HepG2 (cell line): ENCODE results near the gene TAC3. TPM values are rescaled to one million over a fixed set of nuclear protein-coding genes. Genes with fewer than 3 reads are reported as not detected.

Source experiments
- AHR ChIP-seq: IDR thresholded peaks from 2 replicates; pipeline ENCODE4 v1.6.1; 2018; ENCODE audit warnings: missing genetic modification reagents, missing compliant biosample characterization
- JUNB ChIP-seq: sonication (generic); formaldehyde crosslinking; IDR thresholded peaks from 2 replicates; pipeline ENCODE4 v1.8.0; 2022; ENCODE audit warnings: missing genetic modification reagents, mild to moderate bottlenecking, borderline replicate concordance
- NR2F1 ChIP-seq, 2 experiments: fragments of 450-650 bp in 1 of 2; formaldehyde crosslinking in 1 of 2; IDR thresholded peaks; 2 replicates each; pipeline versions ENCODE4 v1.5.0 to v1.6.1; 2016 to 2020; ENCODE audit warnings: mild to moderate bottlenecking in 1 of 2, missing compliant biosample characterization in 1 of 2, missing genetic modification reagents in 1 of 2, moderate library complexity in 1 of 2
- RFXAP ChIP-seq: sonication (generic); formaldehyde crosslinking; IDR thresholded peaks from 2 replicates; pipeline ENCODE4 v1.4.0; 2020; ENCODE audit warnings: missing genetic modification reagents, borderline replicate concordance
- SAP130 ChIP-seq: IDR thresholded peaks from 2 replicates; pipeline ENCODE4 v1.6.1; 2016; ENCODE audit warnings: low read depth
- SMC3 ChIP-seq: IDR thresholded peaks from 2 replicates; pipeline ENCODE4 v1.6.1; 2011; ENCODE audit warnings: low read length, improper control_type of control experiment
- TCF7L2 ChIP-seq: IDR thresholded peaks from 2 replicates; pipeline ENCODE4 v1.6.1; 2011; ENCODE audit warnings: mild to moderate bottlenecking, low read depth, low read length, moderate library complexity
- THYN1 ChIP-seq: sonication (generic); formaldehyde crosslinking; IDR thresholded peaks from 2 replicates; pipeline ENCODE4 v1.8.1; 2023; ENCODE audit warnings: low read depth, mild to moderate bottlenecking, moderate library complexity, missing genetic modification reagents, borderline replicate concordance
- YEATS2 ChIP-seq: sonication (generic); formaldehyde crosslinking; IDR thresholded peaks from 2 replicates; pipeline ENCODE4 v1.4.0; 2020; ENCODE audit warnings: missing genetic modification reagents, borderline replicate concordance
- ZMAT3 ChIP-seq: sonication (generic); formaldehyde crosslinking; conservative IDR thresholded peaks from 2 replicates; pipeline ENCODE4 v1.7.0; 2021; ENCODE audit warnings: missing genetic modification reagents
- ZNF143 ChIP-seq: sonication (generic); formaldehyde crosslinking; IDR thresholded peaks from 2 replicates; pipeline ENCODE4 v1.4.0; 2020; ENCODE audit warnings: missing genetic modification reagents
- ZNF7 ChIP-seq: IDR thresholded peaks from 2 replicates; pipeline ENCODE4 v1.6.1; 2016; ENCODE audit warnings: missing biosample characterization, missing genetic modification reagents
- ZNF75D ChIP-seq: sonication (generic); formaldehyde crosslinking; IDR thresholded peaks from 2 replicates; pipeline ENCODE4 v1.8.1; 2023; ENCODE audit warnings: missing genetic modification reagents, mild to moderate bottlenecking, borderline replicate concordance
- ZNF780A ChIP-seq: sonication (generic); formaldehyde crosslinking; IDR thresholded peaks from 2 replicates; pipeline ENCODE4 v1.8.0; 2022; ENCODE audit warnings: mild to moderate bottlenecking, missing genetic modification reagents, moderate library complexity
- ZNF788 ChIP-seq: sonication (generic); formaldehyde crosslinking; IDR thresholded peaks from 2 replicates; pipeline ENCODE4 v1.5.0; 2020; ENCODE audit warnings: mild to moderate bottlenecking, missing genetic modification reagents, borderline replicate concordance
- polyA plus RNA-seq, 8 experiments: library from polyadenylated mRNA; depleted of rRNA in 3 of 8; stranded (reverse) in 7 of 8; unstranded in 1 of 8; fragments of >200 nt; fragmentation: Illumina TruSeq in 4 of 8; extraction: Trizol in 4 of 8; gene quantifications; 2 replicates each; pipeline versions ENCODE4 v1.2.1 to v1.2.3, GENCODE V29; 2011 to 2016; ENCODE audit warnings: low read depth in 4 of 8, missing spikeins in 1 of 8, mixed read lengths in 1 of 8; ENCODE audit not compliant: insufficient read depth in 1 of 8
- total RNA-seq, 5 experiments: library from RNA; depleted of rRNA; stranded (reverse); fragments of >200 nt; fragmentation: Illumina TruSeq; extraction: Trizol; gene quantifications; 2 replicates each; pipeline ENCODE4 v1.2.3, GENCODE V29; 2016; ENCODE audit warnings: low read depth in 1 of 5
- TF ChIP-seq, protein P1 (sequence below): IDR thresholded peaks from 2 replicates; pipeline ENCODE4 v1.6.1; 2016; ENCODE audit warnings: mild to moderate bottlenecking, missing biosample characterization, missing genetic modification reagents
- TF ChIP-seq, protein P2 (sequence below): sonication (generic); formaldehyde crosslinking; conservative IDR thresholded peaks from 2 replicates; pipeline ENCODE4 v1.8.0; 2022; ENCODE audit warnings: missing genetic modification reagents
- TF ChIP-seq, protein P3 (sequence below): IDR thresholded peaks from 2 replicates; pipeline ENCODE4 v1.6.1; 2012; ENCODE audit warnings: low read depth, low read length, improper control_type of control experiment
- TF ChIP-seq, protein P4 (sequence below): IDR thresholded peaks from 2 replicates; pipeline ENCODE4 v1.6.1; 2016; ENCODE audit warnings: low read depth, control low read depth
- TF ChIP-seq, protein P5 (sequence below): sonication (generic); formaldehyde crosslinking; IDR thresholded peaks from 2 replicates; pipeline ENCODE4 v1.5.0; 2020; ENCODE audit warnings: missing genetic modification reagents
- TF ChIP-seq, protein P6 (sequence below): sonication (generic); formaldehyde crosslinking; IDR thresholded peaks from 2 replicates; pipeline ENCODE4 v1.9.0; 2022; ENCODE audit warnings: low read depth, missing genetic modification reagents

TAC3 gene
- total and polyA plus RNA-seq, 2 of the 13 experiments (the other 11 are each of a cell fraction or from before 2014, with no cell fraction given): 0.13 to 0.15 TPM

DNA sequence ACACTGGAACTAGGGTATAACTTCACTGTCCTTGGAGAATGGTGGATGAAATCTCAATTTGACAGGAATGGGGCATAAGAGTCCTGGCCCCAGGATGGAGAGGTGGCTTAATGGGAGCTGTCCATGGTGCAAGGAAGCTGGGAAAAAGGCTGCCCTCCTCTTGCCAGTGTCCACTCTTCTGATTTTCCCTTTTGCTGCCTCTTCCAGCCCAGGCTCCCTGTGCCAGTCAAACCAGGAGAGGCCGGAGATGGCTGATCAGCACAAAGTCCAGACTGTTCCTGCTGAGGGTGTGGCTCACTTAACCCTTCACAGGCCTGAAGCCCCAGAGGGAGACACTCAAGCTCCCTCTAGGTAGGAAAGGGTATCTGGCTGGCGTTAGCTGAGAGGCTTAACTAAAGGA is 33.6 kb upstream of the TAC3 start, which contains the start of gene MYO1A (continued):
- TF ChIP-seq ZMAT3 (CRISPR knock-in tag): no peak
- TF ChIP-seq, protein P1, sequence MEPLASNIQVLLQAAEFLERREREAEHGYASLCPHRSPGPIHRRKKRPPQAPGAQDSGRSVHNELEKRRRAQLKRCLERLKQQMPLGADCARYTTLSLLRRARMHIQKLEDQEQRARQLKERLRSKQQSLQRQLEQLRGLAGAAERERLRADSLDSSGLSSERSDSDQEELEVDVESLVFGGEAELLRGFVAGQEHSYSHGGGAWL (CRISPR knock-in tag): no peak
- TF ChIP-seq ZNF75D (CRISPR knock-in tag): no peak
- TF ChIP-seq, protein P2, sequence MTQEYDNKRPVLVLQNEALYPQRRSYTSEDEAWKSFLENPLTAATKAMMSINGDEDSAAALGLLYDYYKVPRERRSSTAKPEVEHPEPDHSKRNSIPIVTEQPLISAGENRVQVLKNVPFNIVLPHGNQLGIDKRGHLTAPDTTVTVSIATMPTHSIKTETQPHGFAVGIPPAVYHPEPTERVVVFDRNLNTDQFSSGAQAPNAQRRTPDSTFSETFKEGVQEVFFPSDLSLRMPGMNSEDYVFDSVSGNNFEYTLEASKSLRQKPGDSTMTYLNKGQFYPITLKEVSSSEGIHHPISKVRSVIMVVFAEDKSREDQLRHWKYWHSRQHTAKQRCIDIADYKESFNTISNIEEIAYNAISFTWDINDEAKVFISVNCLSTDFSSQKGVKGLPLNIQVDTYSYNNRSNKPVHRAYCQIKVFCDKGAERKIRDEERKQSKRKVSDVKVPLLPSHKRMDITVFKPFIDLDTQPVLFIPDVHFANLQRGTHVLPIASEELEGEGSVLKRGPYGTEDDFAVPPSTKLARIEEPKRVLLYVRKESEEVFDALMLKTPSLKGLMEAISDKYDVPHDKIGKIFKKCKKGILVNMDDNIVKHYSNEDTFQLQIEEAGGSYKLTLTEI: no peak
- TF ChIP-seq ZNF7 (CRISPR knock-in tag): peak; percentile 45; the same call in 1 of the 2 replicates
- TF ChIP-seq ZNF143 (CRISPR knock-in tag): no peak
- TF ChIP-seq THYN1: no peak
- TF ChIP-seq NR2F1 (CRISPR knock-in tag; IDR thresholded peaks at IDR 0.05): no peak
- no peak for TF ChIP-seq TCF7L2
- no peak for TF ChIP-seq AHR (CRISPR knock-in tag)
- no peak for TF ChIP-seq SMC3
- TF ChIP-seq, protein P3, sequence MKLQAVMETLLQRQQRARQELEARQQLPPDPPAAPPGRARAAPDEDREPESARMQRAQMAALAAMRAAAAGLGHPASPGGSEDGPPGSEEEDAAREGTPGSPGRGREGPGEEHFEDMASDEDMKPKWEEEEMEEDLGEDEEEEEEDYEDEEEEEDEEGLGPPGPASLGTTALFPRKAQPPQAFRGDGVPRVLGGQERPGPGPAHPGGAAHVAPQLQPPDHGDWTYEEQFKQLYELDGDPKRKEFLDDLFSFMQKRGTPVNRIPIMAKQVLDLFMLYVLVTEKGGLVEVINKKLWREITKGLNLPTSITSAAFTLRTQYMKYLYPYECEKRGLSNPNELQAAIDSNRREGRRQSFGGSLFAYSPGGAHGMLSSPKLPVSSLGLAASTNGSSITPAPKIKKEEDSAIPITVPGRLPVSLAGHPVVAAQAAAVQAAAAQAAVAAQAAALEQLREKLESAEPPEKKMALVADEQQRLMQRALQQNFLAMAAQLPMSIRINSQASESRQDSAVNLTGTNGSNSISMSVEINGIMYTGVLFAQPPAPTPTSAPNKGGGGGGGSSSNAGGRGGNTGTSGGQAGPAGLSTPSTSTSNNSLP: no peak
- TF ChIP-seq ZNF788 (CRISPR knock-in tag): 0 out of 2 replicates have a peak, but pooled peaks have one; percentile 30
- TF ChIP-seq, protein P4, sequence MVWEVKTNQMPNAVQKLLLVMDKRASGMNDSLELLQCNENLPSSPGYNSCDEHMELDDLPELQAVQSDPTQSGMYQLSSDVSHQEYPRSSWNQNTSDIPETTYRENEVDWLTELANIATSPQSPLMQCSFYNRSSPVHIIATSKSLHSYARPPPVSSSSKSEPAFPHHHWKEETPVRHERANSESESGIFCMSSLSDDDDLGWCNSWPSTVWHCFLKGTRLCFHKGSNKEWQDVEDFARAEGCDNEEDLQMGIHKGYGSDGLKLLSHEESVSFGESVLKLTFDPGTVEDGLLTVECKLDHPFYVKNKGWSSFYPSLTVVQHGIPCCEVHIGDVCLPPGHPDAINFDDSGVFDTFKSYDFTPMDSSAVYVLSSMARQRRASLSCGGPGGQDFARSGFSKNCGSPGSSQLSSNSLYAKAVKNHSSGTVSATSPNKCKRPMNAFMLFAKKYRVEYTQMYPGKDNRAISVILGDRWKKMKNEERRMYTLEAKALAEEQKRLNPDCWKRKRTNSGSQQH (CRISPR knock-in tag): no peak
- no peak for TF ChIP-seq JUNB (CRISPR knock-in tag)
- TF ChIP-seq RFXAP (CRISPR knock-in tag): no peak
- TF ChIP-seq YEATS2: no peak
- TF ChIP-seq SAP130 (CRISPR knock-in tag): peak; percentile 67
- TF ChIP-seq, protein P5, sequence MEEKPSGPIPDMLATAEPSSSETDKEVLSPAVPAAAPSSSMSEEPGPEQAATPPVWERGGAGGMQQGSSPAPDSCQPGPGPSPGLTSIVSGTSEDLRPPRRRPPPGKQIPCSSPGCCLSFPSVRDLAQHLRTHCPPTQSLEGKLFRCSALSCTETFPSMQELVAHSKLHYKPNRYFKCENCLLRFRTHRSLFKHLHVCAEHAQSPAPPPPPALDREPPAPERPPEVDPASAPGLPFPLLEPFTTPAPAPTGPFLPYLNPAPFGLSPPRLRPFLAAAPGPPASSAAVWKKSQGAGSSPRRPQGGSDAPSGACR (CRISPR knock-in tag): no peak
- 0 out of 2 replicates have a peak, but pooled peaks have one; percentile 49 for TF ChIP-seq ZNF780A
- TF ChIP-seq, protein P6, sequence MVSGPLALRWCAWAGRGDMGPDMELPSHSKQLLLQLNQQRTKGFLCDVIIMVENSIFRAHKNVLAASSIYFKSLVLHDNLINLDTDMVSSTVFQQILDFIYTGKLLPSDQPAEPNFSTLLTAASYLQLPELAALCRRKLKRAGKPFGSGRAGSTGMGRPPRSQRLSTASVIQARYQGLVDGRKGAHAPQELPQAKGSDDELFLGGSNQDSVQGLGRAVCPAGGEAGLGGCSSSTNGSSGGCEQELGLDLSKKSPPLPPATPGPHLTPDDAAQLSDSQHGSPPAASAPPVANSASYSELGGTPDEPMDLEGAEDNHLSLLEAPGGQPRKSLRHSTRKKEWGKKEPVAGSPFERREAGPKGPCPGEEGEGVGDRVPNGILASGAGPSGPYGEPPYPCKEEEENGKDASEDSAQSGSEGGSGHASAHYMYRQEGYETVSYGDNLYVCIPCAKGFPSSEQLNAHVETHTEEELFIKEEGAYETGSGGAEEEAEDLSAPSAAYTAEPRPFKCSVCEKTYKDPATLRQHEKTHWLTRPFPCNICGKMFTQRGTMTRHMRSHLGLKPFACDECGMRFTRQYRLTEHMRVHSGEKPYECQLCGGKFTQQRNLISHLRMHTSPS (CRISPR knock-in tag): no peak; the same call in 1 of the 2 replicates
